Cardiac muscle cell (in vitro differentiated cells and primary cell): Measurements from ENCODE around the gene CD302. TPM values are rescaled to one million over a fixed set of nuclear protein-coding genes. Genes with fewer than 3 reads are reported as not detected.
"Not testable (repeated sequence)": the region's sequence is repeated elsewhere in the genome, so short reads cannot be mapped to it uniquely, and the experiment has no call there.

Source experiments
- DNase-seq, 2 donors: peaks; one replicate each; pipeline versions ENCODE4 v3.0.0 to v3.0.0-alpha.2; 2010 to 2017; ENCODE audit warnings: low read depth in 1 of 2, low spot score in 1 of 2
- H3K27ac ChIP-seq: fragments of 200-600 bp; sonication (generic); 2 replicates; pipeline ENCODE4 v1.5.1; 2016
- H3K27me3 ChIP-seq: fragments of 200-600 bp; sonication (generic); 2 replicates; pipeline ENCODE4 v1.6.0; 2016; ENCODE audit warnings: control low read depth
- H3K36me3 ChIP-seq: fragments of 200-600 bp; sonication (generic); 2 replicates; pipeline ENCODE4 v1.5.1; 2016; ENCODE audit warnings: control low read depth
- H3K4me1 ChIP-seq: fragments of 200-600 bp; sonication (generic); 2 replicates; pipeline ENCODE4 v1.8.1; 2017; ENCODE audit warnings: low read depth, mild to moderate bottlenecking, mixed run types
- H3K4me3 ChIP-seq: fragments of 200-600 bp; sonication (generic); 2 replicates; pipeline ENCODE4 v1.5.1; 2016; ENCODE audit warnings: mild to moderate bottlenecking
- H3K9me3 ChIP-seq: fragments of 200-600 bp; sonication (generic); 2 replicates; pipeline ENCODE4 v1.5.1; 2017; ENCODE audit warnings: low read depth, mild to moderate bottlenecking, control low read depth
- CTCF ChIP-seq: IDR thresholded peaks from 2 replicates; pipeline ENCODE4 v1.5.1; 2012; ENCODE audit warnings: low read depth, mild to moderate bottlenecking, low read length
- polyA plus RNA-seq: library from polyadenylated mRNA; unstranded; fragments of >200 nt; fragmentation: Nextera tagmentation; extraction: Ambion mirVana; gene quantifications from 2 replicates; pipeline ENCODE4 v1.2.1, GENCODE V29; 2016
- total RNA-seq: library from RNA; depleted of rRNA; stranded (reverse); fragments of >200 nt; gene quantifications from 2 replicates; pipeline ENCODE4 v1.2.3, GENCODE V29; 2016

CD302 gene
- total and polyA plus RNA-seq, 2 experiments from 2014 or later, result 0.42 to 0.65 TPM

- no peaks in the 10 kb centered on the region for H3K9me3 ChIP-seq
Observed at GRCh38 chr2:159792599-159792998, 5.4 kb downstream of the CD302 start.

GRCh38 chr2:159792036-159792435 is 6.0 kb downstream of the CD302 start:
- no peak for TF ChIP-seq CTCF
- H3K4me1 ChIP-seq, result no peaks in the 10 kb centered on the region
- peaks cover 13% of the 10 kb centered on the region for H3K27me3 ChIP-seq
- no peaks in the 10 kb centered on the region for H3K9me3 ChIP-seq
- no peak overlapping the region for H3K4me3 ChIP-seq
- H3K27ac ChIP-seq, result no peak overlapping the region
- H3K36me3 ChIP-seq, result no peaks in the 10 kb centered on the region
- DNase-seq, result no peak

More at GRCh38 chr2:159792599-159792998, 5.4 kb downstream of the CD302 start:
- H3K27ac ChIP-seq, result no peak overlapping the region
- no peaks in the 10 kb centered on the region for H3K36me3 ChIP-seq
- no peak for DNase-seq
- no peak overlapping the region for H3K4me3 ChIP-seq
- H3K4me1 ChIP-seq, result no peaks in the 10 kb centered on the region
- peaks cover 19% of the 10 kb centered on the region for H3K27me3 ChIP-seq
- TF ChIP-seq CTCF, result no peak

- TF ChIP-seq CTCF, result no peak
- no peaks in the 10 kb centered on the region for H3K27me3 ChIP-seq
- H3K9me3 ChIP-seq, result no peaks in the 10 kb centered on the region
Observed at GRCh38 chr2:159790323-159790722, 7.7 kb downstream of the CD302 start.

GRCh38 chr2:159788253-159788652 is 9.8 kb downstream of the CD302 start:
- no peaks in the 10 kb centered on the region for H3K9me3 ChIP-seq
- no peak overlapping the region for H3K27ac ChIP-seq
- H3K4me3 ChIP-seq, result no peak overlapping the region
- no peaks in the 10 kb centered on the region for H3K27me3 ChIP-seq
- no peak for TF ChIP-seq CTCF
- no peaks in the 10 kb centered on the region for H3K36me3 ChIP-seq
- no peaks in the 10 kb centered on the region for H3K4me1 ChIP-seq
- no peak for DNase-seq

More at GRCh38 chr2:159790323-159790722, 7.7 kb downstream of the CD302 start:
- Histone ChIP-seq H3K4me1 (no peaks in the 10 kb centered on the region), H3K4me3 (no peak overlapping the region), H3K36me3 (no peaks in the 10 kb centered on the region), H3K27ac (no peak overlapping the region)
- DNase-seq, result no peak

GRCh38 chr2:159787647-159788046 is 10.4 kb downstream of the CD302 start:
- H3K27ac ChIP-seq, DNase-seq, H3K4me1 ChIP-seq, H3K27me3 ChIP-seq, H3K9me3 ChIP-seq, H3K36me3 ChIP-seq, H3K4me3 ChIP-seq: not testable (repeated sequence)

GRCh38 chr2:159786938-159787337 is 11.1 kb downstream of the CD302 start:
- Histone ChIP-seq H3K27me3 (no peaks in the 10 kb centered on the region), H3K36me3 (no peaks in the 10 kb centered on the region), H3K4me3 (no peak overlapping the region), H3K9me3 (no peaks in the 10 kb centered on the region), H3K27ac (no peak overlapping the region), H3K4me1 (no peaks in the 10 kb centered on the region)
- no peak for DNase-seq
- no peak for TF ChIP-seq CTCF
